K562 (cell line): ENCODE measurements around the gene LRRC25. TPM values are rescaled to one million over a fixed set of nuclear protein-coding genes. Genes with fewer than 3 reads are reported as not detected.
A peak's percentile ranks its signal among the peaks of the same experiment; 100 is the strongest.

ENCODE experiments used
- ATAC-seq: fragments of 200-7000 bp; cut with Tn5 transposase; 3 replicates; pipeline ENCODE4 v1.9.1; 2020; ENCODE audit warnings: moderate library complexity
- BruUV-seq: library from RNA; stranded (reverse); fragments of 400-500 nt; replicated peaks from 2 replicates; lab custom pipeline; 2021; lab: Mats Ljungman, UMichigan
- CTCF ChIA-PET: fragments of 300-600 bp; formaldehyde crosslinking; extraction: SDS; loops from one replicate; lab custom pipeline; 2021; ENCODE audit warnings: low intra/inter-chr PET ratio; lab: Yijun Ruan, JAX
- POLR2A ChIA-PET: fragments of 300-600, 350-650 bp; sonication (Branson Sonifier 250); formaldehyde crosslinking; extraction: SDS; loops from one replicate; lab custom pipeline; 2021; ENCODE audit warnings: antibody characterized with exemption, inconsistent platforms; lab: Yijun Ruan, JAX
- DNase-seq, 4 experiments: peaks; one replicate each; pipeline versions ENCODE4 v3.0.0 to v3.0.0-alpha.2; 2011 to 2018; ENCODE audit warnings: low spot score in 3 of 4, mixed read lengths in 3 of 4; ENCODE audit errors: extremely low read depth in 1 of 4
- FAIRE-seq: peaks from 2 replicates; lab custom pipeline; 2011; peaks lifted over from hg19 to GRCh38; lab: Jason Lieb, UNC
- H2AFZ ChIP-seq: 2 replicates; pipeline ENCODE4 v1.6.0; 2011; ENCODE audit warnings: low read depth, low read length, control low read depth, inconsistent platforms
- H3K27ac ChIP-seq: fragments of 200-600 bp; 3 replicates; pipeline ENCODE4 v1.8.0; 2011; ENCODE audit warnings: low read depth, mild to moderate bottlenecking, control low read depth, inconsistent platforms, low read length, moderate library complexity, mixed read lengths; ENCODE audit errors: extremely low read depth
- H3K27me3 ChIP-seq, 2 experiments: fragments of 300-600 bp in 1 of 2; 2 replicates in 1 of 2; 3 replicates in 1 of 2; pipeline versions ENCODE4 v1.6.0 to v1.8.0; 2011; ENCODE audit warnings: inconsistent platforms in 2 of 2, low read length in 2 of 2, mild to moderate bottlenecking in 1 of 2, mixed read lengths in 1 of 2, moderate library complexity in 1 of 2; ENCODE audit not compliant: control insufficient read depth in 2 of 2, insufficient read depth in 2 of 2
- H3K36me3 ChIP-seq: fragments of 300-600 bp; 3 replicates; pipeline ENCODE4 v1.8.0; 2011; ENCODE audit warnings: mild to moderate bottlenecking, low read length, inconsistent platforms; ENCODE audit not compliant: control insufficient read depth, insufficient read depth
- H3K4me1 ChIP-seq, 2 experiments: fragments of 200-600 bp in 1 of 2; replicated peaks in 1 of 2; 2 replicates in 1 of 2; 3 replicates in 1 of 2; pipeline versions ENCODE4 v1.5.1 to v1.8.0; 2011; ENCODE audit warnings: inconsistent platforms in 2 of 2, low read length in 2 of 2, mild to moderate bottlenecking in 1 of 2, mixed read lengths in 1 of 2, moderate library complexity in 1 of 2; ENCODE audit not compliant: control insufficient read depth in 2 of 2, insufficient read depth in 2 of 2
- H3K4me2 ChIP-seq: 2 replicates; pipeline ENCODE4 v1.6.1; 2011; ENCODE audit warnings: low read length, control low read depth, inconsistent platforms, mixed read lengths; ENCODE audit not compliant: insufficient read depth
- H3K4me3 ChIP-seq: fragments of 200-600 bp; sonication (generic), shearing (Covaris generic); 2 replicates; pipeline ENCODE4 v1.5.1; 2016; ENCODE audit warnings: control low read depth, inconsistent platforms
- H3K79me2 ChIP-seq: fragments of 200-600 bp; 3 replicates; pipeline ENCODE4 v1.8.0; 2011; ENCODE audit warnings: low read length, inconsistent platforms; ENCODE audit not compliant: control insufficient read depth, insufficient read depth
- H3K9ac ChIP-seq, 2 experiments: 2 replicates each; pipeline versions ENCODE4 v1.6.0 to v1.6.1; 2011; ENCODE audit warnings: low read depth in 2 of 2, low read length in 2 of 2, control low read depth in 1 of 2, inconsistent platforms in 1 of 2, mild to moderate bottlenecking in 1 of 2, mixed read lengths in 1 of 2; ENCODE audit not compliant: insufficient read depth in 1 of 2
- H3K9me1 ChIP-seq: one replicate; pipeline ENCODE4 v1.6.0; 2011; ENCODE audit warnings: inconsistent platforms, mild to moderate bottlenecking, low read length, moderate library complexity; ENCODE audit not compliant: control insufficient read depth, insufficient read depth
- H3K9me3 ChIP-seq: replicated peaks from 2 replicates; pipeline ENCODE4 v1.5.1; 2011; ENCODE audit warnings: low read depth, low read length, inconsistent platforms; ENCODE audit not compliant: control insufficient read depth, insufficient read depth
- H4K20me1 ChIP-seq: replicated peaks from 2 replicates; pipeline ENCODE4 v1.6.1; 2011; ENCODE audit warnings: low read length, inconsistent platforms, mixed read lengths; ENCODE audit not compliant: control insufficient read depth, insufficient read depth
- BDP1 ChIP-seq: IDR thresholded peaks from 3 replicates; pipeline ENCODE4 v1.6.1; 2011; ENCODE audit not compliant: insufficient read length, insufficient read depth
- SMARCB1 ChIP-seq: IDR thresholded peaks from 2 replicates; pipeline ENCODE4 v1.6.1; 2011; ENCODE audit warnings: improper control_type of control experiment, low read depth; ENCODE audit not compliant: insufficient read length
- ZBTB7A ChIP-seq: IDR thresholded peaks from 2 replicates; pipeline ENCODE4 v1.6.1; 2011; ENCODE audit warnings: low read depth, mild to moderate bottlenecking, low read length, moderate library complexity, borderline replicate concordance; ENCODE audit not compliant: control insufficient read depth
- ZNF586 ChIP-seq: fragments of 450-650 bp; formaldehyde crosslinking; conservative IDR thresholded peaks from 2 replicates; pipeline ENCODE4 v1.4.0; 2020; ENCODE audit warnings: mild to moderate bottlenecking, moderate library complexity
- WGBS: fragments of 100-300 bp; shearing (Covaris generic); methylation state at CpG from one replicate; pipeline ENCODE4 v1.1.6; 2016; ENCODE audit warnings: low coverage, mixed read lengths; ENCODE audit not compliant: insufficient coverage; ENCODE audit errors: missing lambda C conversion rate; 5-methylcytosine and 5-hydroxymethylcytosine counted together
- in situ Hi-C: fragments of 300-500 bp; cut with MboI; formaldehyde crosslinking; loops from 4 replicates; pipeline ENCODE4 v1.15.0; 2018; ENCODE audit warnings: inconsistent platforms, mixed read lengths
- intact Hi-C: fragments of 100-400 bp; cut with micrococcal nuclease; formaldehyde crosslinking; loops from 2 replicates; pipeline ENCODE4 v1.14.2; 2022
- polyA plus RNA-seq, 8 experiments: library from polyadenylated mRNA; depleted of rRNA in 4 of 8; stranded (reverse) in 5 of 8; unstranded in 3 of 8; fragments of >200 nt; fragmentation: Nextera tagmentation in 2 of 8; fragmentation: Illumina TruSeq in 1 of 8; extraction: Ambion mirVana in 2 of 8; extraction: Trizol in 1 of 8; gene quantifications; 2 replicates each; pipeline versions ENCODE4 v1.2.1 to v1.2.3, GENCODE V29; 2011 to 2014; ENCODE audit warnings: inconsistent platforms in 1 of 8, missing spikeins in 1 of 8
- total RNA-seq, 7 experiments: library from RNA; depleted of rRNA in 6 of 7; stranded (reverse); fragments of >200 nt in 6 of 7; fragmentation: Illumina TruSeq in 2 of 7; extraction: Trizol in 2 of 7; gene quantifications; 2 replicates each; pipeline versions ENCODE4 v1.2.1 to v1.2.3, GENCODE V29; 2011 to 2021; ENCODE audit warnings: low replicate concordance in 1 of 7
- TF ChIP-seq, protein P1 (sequence below): fragments of 200-800 bp; sonication (Bioruptor generic); IDR thresholded peaks from 2 replicates; pipeline ENCODE4 v1.6.1; 2016; ENCODE audit warnings: missing genetic modification characterization, missing compliant biosample characterization
- TF ChIP-seq, protein P2 (sequence below): fragments of 450-650 bp; IDR thresholded peaks from 2 replicates; pipeline ENCODE4 v1.6.1; 2016
- TF ChIP-seq, protein P3 (sequence below): fragments of 250-450 bp; sonication (Bioruptor Pico); IDR thresholded peaks from 2 replicates; pipeline ENCODE4 v1.8.0; 2021; ENCODE audit warnings: mild to moderate bottlenecking, moderate library complexity
- TF ChIP-seq, protein P4 (sequence below), 2 experiments: fragments of 450-650 bp in 1 of 2; IDR thresholded peaks; 2 replicates each; pipeline ENCODE4 v1.6.1; 2011 to 2017; ENCODE audit warnings: low read depth in 2 of 2, antibody characterized with exemption in 1 of 2, borderline replicate concordance in 1 of 2, low read length in 1 of 2, mild to moderate bottlenecking in 1 of 2, mixed read lengths in 1 of 2; ENCODE audit not compliant: control insufficient read depth in 1 of 2

The LRRC25 gene
- total and polyA plus RNA-seq, 9 of the 15 experiments (the other 6 are each of a cell fraction or from before 2014, with no cell fraction given): 0.07 to 0.36 (median 0.10) TPM; not detected in 3

DNA sequence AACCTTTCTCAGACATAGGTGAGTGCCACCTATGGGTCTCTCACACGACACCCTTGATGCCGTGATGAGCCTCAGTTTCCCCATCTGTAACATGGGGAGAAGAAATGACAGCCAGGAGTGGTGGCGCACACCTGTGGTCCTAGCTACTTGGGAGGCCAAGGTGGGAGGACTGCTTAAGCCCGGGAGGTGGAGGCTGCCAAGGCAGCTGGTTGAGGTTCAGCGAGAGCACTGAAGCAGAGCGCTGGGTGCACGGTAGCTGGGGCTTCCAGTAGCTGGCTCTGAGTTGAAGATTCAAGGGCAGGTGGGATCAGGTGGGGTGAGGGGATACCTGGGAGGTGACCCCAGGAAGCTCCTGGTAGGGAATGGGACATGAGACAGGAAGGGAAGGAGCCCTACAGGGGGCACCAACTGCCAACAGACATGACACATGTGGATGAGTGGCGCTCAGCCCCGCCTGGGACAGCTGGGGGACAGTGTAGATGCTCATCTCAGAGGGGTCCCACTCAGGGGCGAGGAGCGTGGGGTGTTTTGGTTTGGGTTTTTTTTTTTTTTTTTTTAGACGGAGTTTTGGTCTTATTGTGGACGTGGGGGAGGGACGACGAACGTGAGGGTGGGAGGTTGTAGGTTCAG, 15.3 kb upstream of the LRRC25 start:
- ChIA-PET CTCF (no interaction called here), POLR2A (interaction anchor here (0.6 to 11.1 kb wide), 6 partner anchors 11 to 137 kb away, joined by 3 to 244 read pairs (median 11); partner anchors contain the start of genes GDF15 and JUND)
- ATAC-seq (no peak), DNase-seq (no peak), FAIRE-seq (no peak)
- Histone ChIP-seq H4K20me1 (no peaks in the 10 kb centered on the region), H3K27ac (no peak overlapping the region), H3K4me1 (peaks cover 31 to 62% of the 10 kb centered on the region in 2 experiments), H3K4me3 (no peak overlapping the region), H3K27me3 (no peaks in the 10 kb centered on the region), H3K4me2 (no peak overlapping the region), H3K36me3 (no peaks in the 10 kb centered on the region), H3K9me3 (no peaks in the 10 kb centered on the region), H2AFZ (no peak overlapping the region), H3K9me1 (no peaks in the 10 kb centered on the region), H3K79me2 (no peaks in the 10 kb centered on the region; the same call in 2 of the 3 replicates), H3K9ac (no peak overlapping the region)
- no TSS peak for BruUV-seq
- intact Hi-C loops: loop anchor here (5.0 kb wide), 1 partner anchor 350 kb away; no protein-coding TSS in a partner anchor
- in situ Hi-C loops: loop anchor here (10.0 kb wide), 1 partner anchor 318 kb away; the partner anchor contains the start of gene MAST3
- 88% methylated on average over 11 of the region's 16 CpGs for WGBS
- TF ChIP-seq, protein P1, sequence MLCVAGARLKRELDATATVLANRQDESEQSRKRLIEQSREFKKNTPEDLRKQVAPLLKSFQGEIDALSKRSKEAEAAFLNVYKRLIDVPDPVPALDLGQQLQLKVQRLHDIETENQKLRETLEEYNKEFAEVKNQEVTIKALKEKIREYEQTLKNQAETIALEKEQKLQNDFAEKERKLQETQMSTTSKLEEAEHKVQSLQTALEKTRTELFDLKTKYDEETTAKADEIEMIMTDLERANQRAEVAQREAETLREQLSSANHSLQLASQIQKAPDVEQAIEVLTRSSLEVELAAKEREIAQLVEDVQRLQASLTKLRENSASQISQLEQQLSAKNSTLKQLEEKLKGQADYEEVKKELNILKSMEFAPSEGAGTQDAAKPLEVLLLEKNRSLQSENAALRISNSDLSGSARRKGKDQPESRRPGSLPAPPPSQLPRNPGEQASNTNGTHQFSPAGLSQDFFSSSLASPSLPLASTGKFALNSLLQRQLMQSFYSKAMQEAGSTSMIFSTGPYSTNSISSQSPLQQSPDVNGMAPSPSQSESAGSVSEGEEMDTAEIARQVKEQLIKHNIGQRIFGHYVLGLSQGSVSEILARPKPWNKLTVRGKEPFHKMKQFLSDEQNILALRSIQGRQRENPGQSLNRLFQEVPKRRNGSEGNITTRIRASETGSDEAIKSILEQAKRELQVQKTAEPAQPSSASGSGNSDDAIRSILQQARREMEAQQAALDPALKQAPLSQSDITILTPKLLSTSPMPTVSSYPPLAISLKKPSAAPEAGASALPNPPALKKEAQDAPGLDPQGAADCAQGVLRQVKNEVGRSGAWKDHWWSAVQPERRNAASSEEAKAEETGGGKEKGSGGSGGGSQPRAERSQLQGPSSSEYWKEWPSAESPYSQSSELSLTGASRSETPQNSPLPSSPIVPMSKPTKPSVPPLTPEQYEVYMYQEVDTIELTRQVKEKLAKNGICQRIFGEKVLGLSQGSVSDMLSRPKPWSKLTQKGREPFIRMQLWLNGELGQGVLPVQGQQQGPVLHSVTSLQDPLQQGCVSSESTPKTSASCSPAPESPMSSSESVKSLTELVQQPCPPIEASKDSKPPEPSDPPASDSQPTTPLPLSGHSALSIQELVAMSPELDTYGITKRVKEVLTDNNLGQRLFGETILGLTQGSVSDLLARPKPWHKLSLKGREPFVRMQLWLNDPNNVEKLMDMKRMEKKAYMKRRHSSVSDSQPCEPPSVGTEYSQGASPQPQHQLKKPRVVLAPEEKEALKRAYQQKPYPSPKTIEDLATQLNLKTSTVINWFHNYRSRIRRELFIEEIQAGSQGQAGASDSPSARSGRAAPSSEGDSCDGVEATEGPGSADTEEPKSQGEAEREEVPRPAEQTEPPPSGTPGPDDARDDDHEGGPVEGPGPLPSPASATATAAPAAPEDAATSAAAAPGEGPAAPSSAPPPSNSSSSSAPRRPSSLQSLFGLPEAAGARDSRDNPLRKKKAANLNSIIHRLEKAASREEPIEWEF (CRISPR knock-in tag): no peak
- no peak for TF ChIP-seq ZNF586 (CRISPR knock-in tag)
- no peak for TF ChIP-seq BDP1
- TF ChIP-seq, protein P2, sequence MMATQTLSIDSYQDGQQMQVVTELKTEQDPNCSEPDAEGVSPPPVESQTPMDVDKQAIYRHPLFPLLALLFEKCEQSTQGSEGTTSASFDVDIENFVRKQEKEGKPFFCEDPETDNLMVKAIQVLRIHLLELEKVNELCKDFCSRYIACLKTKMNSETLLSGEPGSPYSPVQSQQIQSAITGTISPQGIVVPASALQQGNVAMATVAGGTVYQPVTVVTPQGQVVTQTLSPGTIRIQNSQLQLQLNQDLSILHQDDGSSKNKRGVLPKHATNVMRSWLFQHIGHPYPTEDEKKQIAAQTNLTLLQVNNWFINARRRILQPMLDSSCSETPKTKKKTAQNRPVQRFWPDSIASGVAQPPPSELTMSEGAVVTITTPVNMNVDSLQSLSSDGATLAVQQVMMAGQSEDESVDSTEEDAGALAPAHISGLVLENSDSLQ: peak; percentile 14; the same call in 1 of the 2 replicates
- TF ChIP-seq, protein P3, sequence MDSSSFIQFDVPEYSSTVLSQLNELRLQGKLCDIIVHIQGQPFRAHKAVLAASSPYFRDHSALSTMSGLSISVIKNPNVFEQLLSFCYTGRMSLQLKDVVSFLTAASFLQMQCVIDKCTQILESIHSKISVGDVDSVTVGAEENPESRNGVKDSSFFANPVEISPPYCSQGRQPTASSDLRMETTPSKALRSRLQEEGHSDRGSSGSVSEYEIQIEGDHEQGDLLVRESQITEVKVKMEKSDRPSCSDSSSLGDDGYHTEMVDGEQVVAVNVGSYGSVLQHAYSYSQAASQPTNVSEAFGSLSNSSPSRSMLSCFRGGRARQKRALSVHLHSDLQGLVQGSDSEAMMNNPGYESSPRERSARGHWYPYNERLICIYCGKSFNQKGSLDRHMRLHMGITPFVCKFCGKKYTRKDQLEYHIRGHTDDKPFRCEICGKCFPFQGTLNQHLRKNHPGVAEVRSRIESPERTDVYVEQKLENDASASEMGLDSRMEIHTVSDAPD (CRISPR knock-in tag): no peak
- peak; percentile 50 for TF ChIP-seq ZBTB7A
- no peak for TF ChIP-seq SMARCB1
- TF ChIP-seq, protein P4, sequence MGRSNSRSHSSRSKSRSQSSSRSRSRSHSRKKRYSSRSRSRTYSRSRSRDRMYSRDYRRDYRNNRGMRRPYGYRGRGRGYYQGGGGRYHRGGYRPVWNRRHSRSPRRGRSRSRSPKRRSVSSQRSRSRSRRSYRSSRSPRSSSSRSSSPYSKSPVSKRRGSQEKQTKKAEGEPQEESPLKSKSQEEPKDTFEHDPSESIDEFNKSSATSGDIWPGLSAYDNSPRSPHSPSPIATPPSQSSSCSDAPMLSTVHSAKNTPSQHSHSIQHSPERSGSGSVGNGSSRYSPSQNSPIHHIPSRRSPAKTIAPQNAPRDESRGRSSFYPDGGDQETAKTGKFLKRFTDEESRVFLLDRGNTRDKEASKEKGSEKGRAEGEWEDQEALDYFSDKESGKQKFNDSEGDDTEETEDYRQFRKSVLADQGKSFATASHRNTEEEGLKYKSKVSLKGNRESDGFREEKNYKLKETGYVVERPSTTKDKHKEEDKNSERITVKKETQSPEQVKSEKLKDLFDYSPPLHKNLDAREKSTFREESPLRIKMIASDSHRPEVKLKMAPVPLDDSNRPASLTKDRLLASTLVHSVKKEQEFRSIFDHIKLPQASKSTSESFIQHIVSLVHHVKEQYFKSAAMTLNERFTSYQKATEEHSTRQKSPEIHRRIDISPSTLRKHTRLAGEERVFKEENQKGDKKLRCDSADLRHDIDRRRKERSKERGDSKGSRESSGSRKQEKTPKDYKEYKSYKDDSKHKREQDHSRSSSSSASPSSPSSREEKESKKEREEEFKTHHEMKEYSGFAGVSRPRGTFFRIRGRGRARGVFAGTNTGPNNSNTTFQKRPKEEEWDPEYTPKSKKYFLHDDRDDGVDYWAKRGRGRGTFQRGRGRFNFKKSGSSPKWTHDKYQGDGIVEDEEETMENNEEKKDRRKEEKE (IDR thresholded peaks at IDR 0.05; ENCODE audit: borderline replicate concordance in 1 of 2, control insufficient read depth in 1 of 2, low read depth in 2 of 2, low read length in 1 of 2): no peak
